K562 (cell line): ENCODE measurements around the gene GAD1. TPM values are rescaled to one million over a fixed set of nuclear protein-coding genes. Genes with fewer than 3 reads are reported as not detected.

Experiments used
- ATAC-seq: fragments of 200-7000 bp; cut with Tn5 transposase; 3 replicates; pipeline ENCODE4 v1.9.1; 2020; ENCODE audit warnings: moderate library complexity
- BruUV-seq: library from RNA; stranded (reverse); fragments of 400-500 nt; replicated peaks from 2 replicates; lab custom pipeline; 2021; lab: Mats Ljungman, UMichigan
- CTCF ChIA-PET: fragments of 300-600 bp; formaldehyde crosslinking; extraction: SDS; loops from one replicate; lab custom pipeline; 2021; ENCODE audit warnings: low intra/inter-chr PET ratio; lab: Yijun Ruan, JAX
- POLR2A ChIA-PET: fragments of 300-600, 350-650 bp; sonication (Branson Sonifier 250); formaldehyde crosslinking; extraction: SDS; loops from one replicate; lab custom pipeline; 2021; ENCODE audit warnings: antibody characterized with exemption, inconsistent platforms; lab: Yijun Ruan, JAX
- DNase-seq, 4 experiments: peaks; one replicate each; pipeline versions ENCODE4 v3.0.0 to v3.0.0-alpha.2; 2011 to 2018; ENCODE audit warnings: low spot score in 3 of 4, mixed read lengths in 3 of 4; ENCODE audit errors: extremely low read depth in 1 of 4
- FAIRE-seq: peaks from 2 replicates; lab custom pipeline; 2011; peaks lifted over from hg19 to GRCh38; lab: Jason Lieb, UNC
- H2AFZ ChIP-seq: 2 replicates; pipeline ENCODE4 v1.6.0; 2011; ENCODE audit warnings: low read depth, low read length, control low read depth, inconsistent platforms
- H3K27ac ChIP-seq: fragments of 200-600 bp; 3 replicates; pipeline ENCODE4 v1.8.0; 2011; ENCODE audit warnings: low read depth, mild to moderate bottlenecking, control low read depth, inconsistent platforms, low read length, moderate library complexity, mixed read lengths; ENCODE audit errors: extremely low read depth
- H3K27me3 ChIP-seq, 2 experiments: fragments of 300-600 bp in 1 of 2; 2 replicates in 1 of 2; 3 replicates in 1 of 2; pipeline versions ENCODE4 v1.6.0 to v1.8.0; 2011; ENCODE audit warnings: inconsistent platforms in 2 of 2, low read length in 2 of 2, mild to moderate bottlenecking in 1 of 2, mixed read lengths in 1 of 2, moderate library complexity in 1 of 2; ENCODE audit not compliant: control insufficient read depth in 2 of 2, insufficient read depth in 2 of 2
- H3K36me3 ChIP-seq: fragments of 300-600 bp; 3 replicates; pipeline ENCODE4 v1.8.0; 2011; ENCODE audit warnings: mild to moderate bottlenecking, low read length, inconsistent platforms; ENCODE audit not compliant: control insufficient read depth, insufficient read depth
- H3K4me1 ChIP-seq, 2 experiments: fragments of 200-600 bp in 1 of 2; replicated peaks in 1 of 2; 2 replicates in 1 of 2; 3 replicates in 1 of 2; pipeline versions ENCODE4 v1.5.1 to v1.8.0; 2011; ENCODE audit warnings: inconsistent platforms in 2 of 2, low read length in 2 of 2, mild to moderate bottlenecking in 1 of 2, mixed read lengths in 1 of 2, moderate library complexity in 1 of 2; ENCODE audit not compliant: control insufficient read depth in 2 of 2, insufficient read depth in 2 of 2
- H3K4me2 ChIP-seq: 2 replicates; pipeline ENCODE4 v1.6.1; 2011; ENCODE audit warnings: low read length, control low read depth, inconsistent platforms, mixed read lengths; ENCODE audit not compliant: insufficient read depth
- H3K4me3 ChIP-seq: fragments of 200-600 bp; sonication (generic), shearing (Covaris generic); 2 replicates; pipeline ENCODE4 v1.5.1; 2016; ENCODE audit warnings: control low read depth, inconsistent platforms
- H3K79me2 ChIP-seq: fragments of 200-600 bp; 3 replicates; pipeline ENCODE4 v1.8.0; 2011; ENCODE audit warnings: low read length, inconsistent platforms; ENCODE audit not compliant: control insufficient read depth, insufficient read depth
- H3K9ac ChIP-seq, 2 experiments: 2 replicates each; pipeline versions ENCODE4 v1.6.0 to v1.6.1; 2011; ENCODE audit warnings: low read depth in 2 of 2, low read length in 2 of 2, control low read depth in 1 of 2, inconsistent platforms in 1 of 2, mild to moderate bottlenecking in 1 of 2, mixed read lengths in 1 of 2; ENCODE audit not compliant: insufficient read depth in 1 of 2
- H3K9me1 ChIP-seq: one replicate; pipeline ENCODE4 v1.6.0; 2011; ENCODE audit warnings: inconsistent platforms, mild to moderate bottlenecking, low read length, moderate library complexity; ENCODE audit not compliant: control insufficient read depth, insufficient read depth
- H3K9me3 ChIP-seq: replicated peaks from 2 replicates; pipeline ENCODE4 v1.5.1; 2011; ENCODE audit warnings: low read depth, low read length, inconsistent platforms; ENCODE audit not compliant: control insufficient read depth, insufficient read depth
- H4K20me1 ChIP-seq: replicated peaks from 2 replicates; pipeline ENCODE4 v1.6.1; 2011; ENCODE audit warnings: low read length, inconsistent platforms, mixed read lengths; ENCODE audit not compliant: control insufficient read depth, insufficient read depth
- ESRRA ChIP-seq: fragments of 450-650 bp; IDR thresholded peaks from 2 replicates; pipeline ENCODE4 v1.6.1; 2014; ENCODE audit warnings: low read depth, mild to moderate bottlenecking, moderate library complexity, borderline replicate concordance
- HLTF ChIP-seq: fragments of 450-650 bp; IDR thresholded peaks from 2 replicates; pipeline ENCODE4 v1.6.1; 2016
- JUND ChIP-seq, 2 experiments: IDR thresholded peaks; 2 replicates in 1 of 2; 3 replicates in 1 of 2; pipeline ENCODE4 v1.6.1; 2011; ENCODE audit warnings: borderline replicate concordance in 2 of 2, low read depth in 2 of 2, low read length in 2 of 2, improper control_type of control experiment in 1 of 2, missing biosample characterization in 1 of 2, missing genetic modification characterization in 1 of 2, missing genetic modification reagents in 1 of 2
- MAFF ChIP-seq: IDR thresholded peaks from 2 replicates; pipeline ENCODE4 v1.6.1; 2012; ENCODE audit warnings: low read length, improper control_type of control experiment
- MAFG ChIP-seq: fragments of 450-650 bp; conservative IDR thresholded peaks from 2 replicates; pipeline ENCODE4 v1.6.1; 2016; ENCODE audit warnings: missing genetic modification characterization, missing compliant biosample characterization
- MAFK ChIP-seq: IDR thresholded peaks from 2 replicates; pipeline ENCODE4 v1.6.1; 2011; ENCODE audit warnings: low read length, improper control_type of control experiment
- MBD1 ChIP-seq: fragments of 250-450 bp; sonication (Bioruptor Pico); IDR thresholded peaks from 2 replicates; pipeline ENCODE4 v1.8.0; 2022; ENCODE audit warnings: inconsistent platforms
- MEF2A ChIP-seq: IDR thresholded peaks from 2 replicates; pipeline ENCODE4 v1.6.1; 2011; ENCODE audit warnings: low read depth, mild to moderate bottlenecking, low read length, moderate library complexity; ENCODE audit not compliant: control insufficient read depth
- MYBL2 ChIP-seq, 2 experiments: fragments of 450-650 bp in 1 of 2; sonication (generic) in 1 of 2; formaldehyde crosslinking in 1 of 2; IDR thresholded peaks; 2 replicates each; pipeline versions ENCODE4 v1.6.1 to v1.8.1; 2017 to 2022; ENCODE audit warnings: borderline replicate concordance in 1 of 2, inconsistent platforms in 1 of 2, low read depth in 1 of 2, mild to moderate bottlenecking in 1 of 2, missing genetic modification reagents in 1 of 2, moderate library complexity in 1 of 2
- NCOA1 ChIP-seq: fragments of 450-650 bp; IDR thresholded peaks from 2 replicates; pipeline ENCODE4 v1.6.1; 2016; ENCODE audit warnings: low read depth
- PHB2 ChIP-seq: fragments of 450-650 bp; IDR thresholded peaks from 2 replicates; pipeline ENCODE4 v1.6.1; 2017; ENCODE audit warnings: low read depth
- ZNF121 ChIP-seq: sonication (generic); formaldehyde crosslinking; conservative IDR thresholded peaks from 2 replicates; pipeline ENCODE4 v1.8.0; 2022; ENCODE audit warnings: missing genetic modification reagents
- ZNF316 ChIP-seq: fragments of 450-650 bp; IDR thresholded peaks from 2 replicates; pipeline ENCODE4 v1.6.1; 2016
- ZNF551 ChIP-seq: fragments of 250-450 bp; sonication (Bioruptor Pico); IDR thresholded peaks from 2 replicates; pipeline ENCODE4 v1.5.0; 2021; ENCODE audit warnings: mild to moderate bottlenecking, moderate library complexity
- ZNF57 ChIP-seq: fragments of 450-650 bp; formaldehyde crosslinking; IDR thresholded peaks from 2 replicates; pipeline ENCODE4 v1.4.0; 2020; ENCODE audit warnings: mild to moderate bottlenecking, moderate library complexity
- ZNF586 ChIP-seq: fragments of 450-650 bp; formaldehyde crosslinking; conservative IDR thresholded peaks from 2 replicates; pipeline ENCODE4 v1.4.0; 2020; ENCODE audit warnings: mild to moderate bottlenecking, moderate library complexity
- WGBS: fragments of 100-300 bp; shearing (Covaris generic); methylation state at CpG from one replicate; pipeline ENCODE4 v1.1.6; 2016; ENCODE audit warnings: low coverage, mixed read lengths; ENCODE audit not compliant: insufficient coverage; ENCODE audit errors: missing lambda C conversion rate; 5-methylcytosine and 5-hydroxymethylcytosine counted together
- in situ Hi-C: fragments of 300-500 bp; cut with MboI; formaldehyde crosslinking; loops from 4 replicates; pipeline ENCODE4 v1.15.0; 2018; ENCODE audit warnings: inconsistent platforms, mixed read lengths
- intact Hi-C: fragments of 100-400 bp; cut with micrococcal nuclease; formaldehyde crosslinking; loops from 2 replicates; pipeline ENCODE4 v1.14.2; 2022
- polyA plus RNA-seq, 8 experiments: library from polyadenylated mRNA; depleted of rRNA in 4 of 8; stranded (reverse) in 5 of 8; unstranded in 3 of 8; fragments of >200 nt; fragmentation: Nextera tagmentation in 2 of 8; fragmentation: Illumina TruSeq in 1 of 8; extraction: Ambion mirVana in 2 of 8; extraction: Trizol in 1 of 8; gene quantifications; 2 replicates each; pipeline versions ENCODE4 v1.2.1 to v1.2.3, GENCODE V29; 2011 to 2014; ENCODE audit warnings: inconsistent platforms in 1 of 8, missing spikeins in 1 of 8
- total RNA-seq, 7 experiments: library from RNA; depleted of rRNA in 6 of 7; stranded (reverse); fragments of >200 nt in 6 of 7; fragmentation: Illumina TruSeq in 2 of 7; extraction: Trizol in 2 of 7; gene quantifications; 2 replicates each; pipeline versions ENCODE4 v1.2.1 to v1.2.3, GENCODE V29; 2011 to 2021; ENCODE audit warnings: low replicate concordance in 1 of 7
- TF ChIP-seq, protein P1 (sequence below): sonication (generic); formaldehyde crosslinking; IDR thresholded peaks from 2 replicates; pipeline ENCODE4 v1.8.0; 2022; ENCODE audit warnings: missing genetic modification reagents, mild to moderate bottlenecking, borderline replicate concordance
- TF ChIP-seq, protein P2 (sequence below), 3 experiments: IDR thresholded peaks in 2 of 3; conservative IDR thresholded peaks in 1 of 3; 2 replicates each; pipeline ENCODE4 v1.5.1; 2011 to 2012; ENCODE audit warnings: low read length in 3 of 3, mild to moderate bottlenecking in 3 of 3, control low read depth in 2 of 3, improper control_type of control experiment in 1 of 3, inconsistent platforms in 1 of 3, low read depth in 1 of 3, mixed read lengths in 1 of 3, moderate library complexity in 1 of 3; ENCODE audit not compliant: insufficient read depth in 2 of 3

GAD1 gene
- total and polyA plus RNA-seq, 9 of the 15 experiments (the other 6 are each of a cell fraction or from before 2014, with no cell fraction given), result 2.7 to 29.1 (median 15.7) TPM

GRCh38 chr2:170897108-170897507 is 80.4 kb downstream of the GAD1 start:
- no TSS peak for BruUV-seq
- H3K27ac ChIP-seq, result no peak overlapping the region
- POLR2A ChIA-PET, result interaction anchor here (0.6 to 0.8 kb wide), 4 partner anchors 10 to 186 kb away, joined by 3 read pairs; no protein-coding TSS in a partner anchor
- no peak for TF ChIP-seq MBD1
- no peak for TF ChIP-seq ZNF586
- TF ChIP-seq, protein P1, sequence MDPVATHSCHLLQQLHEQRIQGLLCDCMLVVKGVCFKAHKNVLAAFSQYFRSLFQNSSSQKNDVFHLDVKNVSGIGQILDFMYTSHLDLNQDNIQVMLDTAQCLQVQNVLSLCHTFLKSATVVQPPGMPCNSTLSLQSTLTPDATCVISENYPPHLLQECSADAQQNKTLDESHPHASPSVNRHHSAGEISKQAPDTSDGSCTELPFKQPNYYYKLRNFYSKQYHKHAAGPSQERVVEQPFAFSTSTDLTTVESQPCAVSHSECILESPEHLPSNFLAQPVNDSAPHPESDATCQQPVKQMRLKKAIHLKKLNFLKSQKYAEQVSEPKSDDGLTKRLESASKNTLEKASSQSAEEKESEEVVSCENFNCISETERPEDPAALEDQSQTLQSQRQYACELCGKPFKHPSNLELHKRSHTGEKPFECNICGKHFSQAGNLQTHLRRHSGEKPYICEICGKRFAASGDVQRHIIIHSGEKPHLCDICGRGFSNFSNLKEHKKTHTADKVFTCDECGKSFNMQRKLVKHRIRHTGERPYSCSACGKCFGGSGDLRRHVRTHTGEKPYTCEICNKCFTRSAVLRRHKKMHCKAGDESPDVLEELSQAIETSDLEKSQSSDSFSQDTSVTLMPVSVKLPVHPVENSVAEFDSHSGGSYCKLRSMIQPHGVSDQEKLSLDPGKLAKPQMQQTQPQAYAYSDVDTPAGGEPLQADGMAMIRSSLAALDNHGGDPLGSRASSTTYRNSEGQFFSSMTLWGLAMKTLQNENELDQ (CRISPR knock-in tag), result no peak
- no peak for TF ChIP-seq ZNF57 (CRISPR knock-in tag)
- TF ChIP-seq ZNF551 (CRISPR knock-in tag), result no peak
- no peak for TF ChIP-seq ESRRA
- TF ChIP-seq HLTF, result no peak
- peak; percentile 82 for TF ChIP-seq ZNF316
- TF ChIP-seq MAFF, result peak; percentile 54
- TF ChIP-seq JUND (IDR thresholded peaks at IDR 0.05; ENCODE audit: borderline replicate concordance, low read depth, low read length), result no peak
- no peak for TF ChIP-seq JUND (tag; IDR thresholded peaks at IDR 0.05; ENCODE audit: borderline replicate concordance, low read depth, low read length)
- TF ChIP-seq MEF2A, result no peak
- TF ChIP-seq MYBL2 (IDR thresholded peaks at IDR 0.05; ENCODE audit: low read depth), result no peak
- TF ChIP-seq MYBL2 (CRISPR knock-in tag; IDR thresholded peaks at IDR 0.05; ENCODE audit: borderline replicate concordance), result no peak
- TF ChIP-seq NCOA1, result no peak
- no peak for TF ChIP-seq PHB2
- TF ChIP-seq ZNF121 (CRISPR knock-in tag), result no peak
- TF ChIP-seq, protein P2, sequence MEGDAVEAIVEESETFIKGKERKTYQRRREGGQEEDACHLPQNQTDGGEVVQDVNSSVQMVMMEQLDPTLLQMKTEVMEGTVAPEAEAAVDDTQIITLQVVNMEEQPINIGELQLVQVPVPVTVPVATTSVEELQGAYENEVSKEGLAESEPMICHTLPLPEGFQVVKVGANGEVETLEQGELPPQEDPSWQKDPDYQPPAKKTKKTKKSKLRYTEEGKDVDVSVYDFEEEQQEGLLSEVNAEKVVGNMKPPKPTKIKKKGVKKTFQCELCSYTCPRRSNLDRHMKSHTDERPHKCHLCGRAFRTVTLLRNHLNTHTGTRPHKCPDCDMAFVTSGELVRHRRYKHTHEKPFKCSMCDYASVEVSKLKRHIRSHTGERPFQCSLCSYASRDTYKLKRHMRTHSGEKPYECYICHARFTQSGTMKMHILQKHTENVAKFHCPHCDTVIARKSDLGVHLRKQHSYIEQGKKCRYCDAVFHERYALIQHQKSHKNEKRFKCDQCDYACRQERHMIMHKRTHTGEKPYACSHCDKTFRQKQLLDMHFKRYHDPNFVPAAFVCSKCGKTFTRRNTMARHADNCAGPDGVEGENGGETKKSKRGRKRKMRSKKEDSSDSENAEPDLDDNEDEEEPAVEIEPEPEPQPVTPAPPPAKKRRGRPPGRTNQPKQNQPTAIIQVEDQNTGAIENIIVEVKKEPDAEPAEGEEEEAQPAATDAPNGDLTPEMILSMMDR (IDR thresholded peaks at IDR 0.05 in 2 of 3, conservative IDR thresholded peaks at IDR 0.05 in 1 of 3; ENCODE audit: insufficient read depth in 2 of 3, low read depth in 1 of 3, low read length in 3 of 3), result no peak
- peak; percentile 45; the same call in 1 of the 2 replicates for TF ChIP-seq MAFG (tag)
- TF ChIP-seq MAFK, result 0 out of 2 replicates have a peak, but pooled peaks have one; percentile 29

More at GRCh38 chr2:170897108-170897507, 80.4 kb downstream of the GAD1 start:
- Histone ChIP-seq H3K4me2 (no peak overlapping the region), H4K20me1 (no peaks in the 10 kb centered on the region), H3K4me1 (no peaks in the 10 kb centered on the region), H3K27me3 (peaks cover 13 to 15% of the 10 kb centered on the region in 2 experiments), H3K36me3 (no peaks in the 10 kb centered on the region), H2AFZ (no peak overlapping the region), H3K9ac (no peak overlapping the region), H3K79me2 (no peaks in the 10 kb centered on the region), H3K9me3 (no peaks in the 10 kb centered on the region), H3K4me3 (no peak overlapping the region), H3K9me1 (no peaks in the 10 kb centered on the region)
- CTCF ChIA-PET, result no interaction called here
- in situ Hi-C loops (no loop called here), intact Hi-C loops (no loop called here)
- DNase-seq (no peak), ATAC-seq (no peak), FAIRE-seq (no peak)
- WGBS, result 3% methylated on average over 6 of the region's 6 CpGs
